Heart left ventricle (tissue), 16 donors: ENCODE data around the gene OLFML2B. TPM values are rescaled to one million over a fixed set of nuclear protein-coding genes. Genes with fewer than 3 reads are reported as not detected.
A peak's percentile ranks its signal among the peaks of the same experiment; 100 is the strongest.

ENCODE experiments used
- ATAC-seq, 4 donors: fragments of 200-7000 bp; cut with Tn5 transposase; one replicate each; pipeline ENCODE4 v1.9.1; 2020 to 2022; ENCODE audit warnings: moderate library complexity in 4 of 4, mild to moderate bottlenecking in 3 of 4, moderate number of reproducible peaks in 1 of 4
- DNase-seq, 5 donors: peaks; one replicate each; pipeline ENCODE4 v3.0.0-alpha.2; 2020
- H3K27ac ChIP-seq, 12 donors: fragments of 200-600 bp; sonication (generic) in 4 of 12; one replicate each; pipeline versions ENCODE4 v1.5.0 to v1.8.0; 2016 to 2022; ENCODE audit warnings: mild to moderate bottlenecking in 2 of 12
- H3K27me3 ChIP-seq, 9 donors: fragments of 200-600 bp; sonication (generic) in 2 of 9; one replicate each; pipeline versions ENCODE4 v1.5.1 to v1.8.0; 2016 to 2022; ENCODE audit warnings: mild to moderate bottlenecking in 3 of 9
- H3K36me3 ChIP-seq, 9 donors: fragments of 200-600 bp; sonication (generic) in 2 of 9; one replicate each; pipeline versions ENCODE4 v1.5.0 to v1.8.0; 2018 to 2022; ENCODE audit warnings: mild to moderate bottlenecking in 2 of 9
- H3K4me1 ChIP-seq, 12 donors: fragments of 200-600 bp; sonication (generic) in 4 of 12; one replicate each; pipeline versions ENCODE4 v1.5.0 to v1.8.0; 2016 to 2022; ENCODE audit warnings: mild to moderate bottlenecking in 3 of 12
- H3K4me3 ChIP-seq, 12 donors: fragments of 200-600 bp; sonication (generic) in 4 of 12; one replicate each; pipeline versions ENCODE4 v1.5.0 to v1.8.0; 2017 to 2022; ENCODE audit warnings: mild to moderate bottlenecking in 9 of 12, moderate library complexity in 4 of 12
- H3K9me3 ChIP-seq, 12 donors: fragments of 200-600 bp; sonication (generic) in 4 of 12; one replicate each; pipeline versions ENCODE4 v1.5.0 to v1.8.0; 2016 to 2022; ENCODE audit warnings: mild to moderate bottlenecking in 1 of 12
- POLR2A ChIP-seq, 2 donors: fragments of 450-650 bp; IDR thresholded peaks; one replicate each; pipeline ENCODE4 v1.6.1; 2017; ENCODE audit warnings: antibody characterized with exemption in 2 of 2, mild to moderate bottlenecking in 2 of 2, moderate library complexity in 2 of 2
- whole genome bisulfite sequencing, 4 donors: extraction: QIAGEN DNeasy Blood & Tissue Kit in 2 of 4; methylation state at CpG; one replicate each; pipeline versions ENCODE4 v1.1.5 to v1.1.7; 2013 to 2018; 5-methylcytosine and 5-hydroxymethylcytosine counted together
- intact Hi-C, 10 donors: fragments of 100-400 bp; cut with DNase I; formaldehyde crosslinking; loops; one replicate each; pipeline versions ENCODE4 v1.11.1 to v1.14.2; 2022
- polyA plus RNA-seq, 2 donors: library from polyadenylated mRNA; stranded (reverse); fragments of 200-250 nt; gene quantifications; one replicate each; pipeline ENCODE4 v1.2.3, GENCODE V29; 2013
- total RNA-seq, 9 donors: library from RNA; depleted of rRNA in 2 of 9; stranded (reverse); fragments of >200 nt in 2 of 9; fragmentation: NEBNext Ultra II Directional in 3 of 9; extraction: Animal tissue kit (Norgen Biotek cat#: 25700) in 3 of 9; gene quantifications; one replicate each; pipeline versions ENCODE4 v1.1.0 to v1.2.4, GENCODE V29; 2016 to 2023
- TF ChIP-seq, protein P1 (sequence below), 12 donors: fragments of 200-600 bp; sonication (generic) in 4 of 12; IDR thresholded peaks; one replicate each; pipeline versions ENCODE4 v1.5.0 to v1.8.0; 2018 to 2022; ENCODE audit warnings: antibody characterized with exemption in 12 of 12, mild to moderate bottlenecking in 5 of 12
- donor health status: ischemic (EF 13 %, LVEDD 7.1; RV severe dilation, severe dysfunction).
- donor health status: healthy with polysubstance abuse.
- donor health status: DM: no; HTN: yes; CAD: no.
- donor health status: DM: no; HTN: no; CAD: no.
- donor health status: ischemic (EF 25% LVEDD 6.9; RV normal size, moderate dysfunction).
- donor health status: ischemic (EF 25% LVEDD 5.7; RV mildly dilated, moderate dysfunction).
- donor health status: healthy.
- donor health status: DM: yes; HTN: yes; CAD: no.
- donor health status: ischemic (EF 35%, LVEDD 5.7; RV mildly dilated, moderate dysfunction).
- donor health status: nonischemic (EF 11% LVEDD 7.7; RV severe dilation, severe dysfunction).
- donor health status: DM: yes; HTN: yes; CAD: no.
- donor health status: PGD.
- donor health status: ischemic (EF 29% LVEDD 5.4; RV normal size, mild dysfunction).
- donor health status: nonischemic (EF 23%, LVEDD 6.1; RV moderate dilation, normal function).

The OLFML2B gene
- total and polyA plus RNA-seq, 11 donors = 0.75 to 39.2 (median 2.8) TPM

DNA sequence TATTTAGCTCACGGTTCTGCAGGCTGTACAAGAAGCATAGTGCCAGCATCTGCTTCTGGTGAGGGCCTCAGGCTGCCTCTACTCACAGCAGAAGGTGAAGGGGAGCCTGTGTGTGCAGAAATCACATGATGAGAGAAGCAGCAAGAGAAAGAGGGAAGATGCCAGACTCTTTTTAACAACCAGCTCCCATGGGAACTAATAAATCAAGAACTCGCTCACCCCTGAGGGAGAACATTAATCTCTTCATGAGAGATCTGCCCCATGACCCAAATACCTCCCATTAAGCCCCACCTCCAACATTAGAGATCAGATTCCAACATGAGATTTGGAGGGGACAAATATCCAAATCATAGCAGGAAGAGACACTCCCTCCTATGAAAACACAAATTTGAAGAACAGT lies 74.1 kb downstream of the OLFML2B start:
- WGBS, 4 donors = 75 to 86% (median 82%) methylated on average over 2 of the region's 2 CpGs
- intact Hi-C loops = no loop called here

DNA sequence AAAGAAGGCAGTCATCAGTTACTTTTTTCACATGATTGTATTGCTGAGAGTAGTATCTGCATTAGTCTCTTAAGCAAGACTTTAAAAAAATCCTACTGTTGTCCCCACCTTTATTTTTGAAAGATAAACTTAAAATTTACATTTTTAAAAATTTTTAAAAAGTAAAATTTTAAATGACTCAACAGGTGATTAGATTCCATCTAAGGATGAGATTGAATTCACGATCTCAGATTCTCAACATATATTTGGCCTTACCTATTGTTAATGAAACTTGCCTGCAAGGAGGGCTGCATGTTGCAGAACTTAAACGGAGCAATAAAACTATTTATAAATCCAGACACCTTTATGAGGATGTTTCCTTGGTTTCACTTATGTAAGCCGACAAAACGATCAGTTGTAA lies 75.2 kb downstream of the OLFML2B start:
- no peak for TF ChIP-seq POLR2A (IDR thresholded peaks at IDR 0.05)
- TF ChIP-seq, protein P1, sequence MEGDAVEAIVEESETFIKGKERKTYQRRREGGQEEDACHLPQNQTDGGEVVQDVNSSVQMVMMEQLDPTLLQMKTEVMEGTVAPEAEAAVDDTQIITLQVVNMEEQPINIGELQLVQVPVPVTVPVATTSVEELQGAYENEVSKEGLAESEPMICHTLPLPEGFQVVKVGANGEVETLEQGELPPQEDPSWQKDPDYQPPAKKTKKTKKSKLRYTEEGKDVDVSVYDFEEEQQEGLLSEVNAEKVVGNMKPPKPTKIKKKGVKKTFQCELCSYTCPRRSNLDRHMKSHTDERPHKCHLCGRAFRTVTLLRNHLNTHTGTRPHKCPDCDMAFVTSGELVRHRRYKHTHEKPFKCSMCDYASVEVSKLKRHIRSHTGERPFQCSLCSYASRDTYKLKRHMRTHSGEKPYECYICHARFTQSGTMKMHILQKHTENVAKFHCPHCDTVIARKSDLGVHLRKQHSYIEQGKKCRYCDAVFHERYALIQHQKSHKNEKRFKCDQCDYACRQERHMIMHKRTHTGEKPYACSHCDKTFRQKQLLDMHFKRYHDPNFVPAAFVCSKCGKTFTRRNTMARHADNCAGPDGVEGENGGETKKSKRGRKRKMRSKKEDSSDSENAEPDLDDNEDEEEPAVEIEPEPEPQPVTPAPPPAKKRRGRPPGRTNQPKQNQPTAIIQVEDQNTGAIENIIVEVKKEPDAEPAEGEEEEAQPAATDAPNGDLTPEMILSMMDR (IDR thresholded peaks at IDR 0.05) = no peak
- peaks cover 0 to 6% (median 3%) of the 10 kb centered on the region in 9 donors for H3K36me3 ChIP-seq
- H3K27me3 ChIP-seq = no peaks in the 10 kb centered on the region
- peaks cover 0 to 36% (median 5%) of the 10 kb centered on the region in 12 donors for H3K4me1 ChIP-seq
- WGBS, 4 donors = 81 to 88% (median 87%) methylated on average over 4 of the region's 4 CpGs
- no peak overlapping the region for H3K27ac ChIP-seq
- DNase-seq (no peak), ATAC-seq (no peak)
- no peaks in the 10 kb centered on the region for H3K9me3 ChIP-seq
- intact Hi-C loops = no loop called here
- no peak overlapping the region for H3K4me3 ChIP-seq

More for the DNA sequence above, 74.1 kb downstream of the OLFML2B start:
- H3K27ac ChIP-seq = no peak overlapping the region
- no peaks in the 10 kb centered on the region for H3K27me3 ChIP-seq
- TF ChIP-seq, protein P1 (IDR thresholded peaks at IDR 0.05) = no peak
- TF ChIP-seq POLR2A (IDR thresholded peaks at IDR 0.05) = no peak
- H3K4me3 ChIP-seq = no peak overlapping the region
- peaks cover 0 to 6% (median 0%) of the 10 kb centered on the region in 9 donors for H3K36me3 ChIP-seq
- H3K4me1 ChIP-seq = peaks cover 0 to 47% (median 6%) of the 10 kb centered on the region in 12 donors
- H3K9me3 ChIP-seq = no peaks in the 10 kb centered on the region
- DNase-seq (no peak), ATAC-seq (no peak)

DNA sequence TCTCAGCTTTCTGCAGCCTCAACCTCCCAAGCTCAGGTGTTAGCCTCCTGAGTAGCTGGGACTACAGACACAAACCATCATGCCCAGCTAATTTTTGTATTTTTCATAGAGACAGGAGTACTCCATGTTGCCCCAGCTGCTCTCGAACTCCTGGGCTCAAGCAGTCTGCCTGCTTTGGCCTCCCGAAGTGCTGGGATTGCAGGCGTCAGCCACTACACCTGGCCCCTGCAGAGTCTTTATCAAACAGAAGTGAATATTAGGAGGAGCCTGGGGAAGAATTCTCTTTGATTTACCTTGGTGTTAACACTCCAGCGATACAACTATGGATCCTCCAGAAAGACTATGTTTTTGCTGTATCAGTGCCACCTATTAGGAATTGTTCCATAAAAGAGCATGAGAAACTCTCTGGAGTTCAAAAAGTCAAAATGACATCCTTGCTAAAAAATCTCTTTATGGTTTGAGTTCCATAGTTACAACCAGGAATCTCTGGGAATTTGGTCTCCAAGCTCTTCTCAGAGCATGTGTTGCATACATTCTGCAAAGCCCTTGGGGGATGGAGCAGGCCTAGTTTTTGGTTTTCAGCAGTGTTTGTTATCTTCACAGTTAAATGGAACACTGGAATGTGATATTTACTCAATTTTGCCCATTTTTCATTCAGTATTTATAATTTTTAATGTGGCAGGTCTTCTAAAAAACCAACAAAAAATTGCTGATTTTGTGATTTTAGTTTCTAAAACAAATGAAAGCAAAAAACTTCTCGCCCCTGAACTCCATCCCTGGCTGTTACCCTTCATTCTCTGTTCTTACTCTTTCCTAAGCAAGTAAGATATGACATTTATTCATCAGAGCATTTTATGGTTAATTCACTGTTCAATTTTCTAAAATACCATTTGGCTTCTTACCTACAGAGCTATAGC lies 77.3 kb downstream of the OLFML2B start:
- Histone ChIP-seq H3K9me3 (no peaks in the 10 kb centered on the region), H3K36me3 (peaks cover 0 to 15% (median 11%) of the 10 kb centered on the region in 9 donors), H3K27ac (peak overlapping the region in 2 of 12 donors; percentile 5 to 42), H3K4me1 (peaks cover 0 to 18% (median 5%) of the 10 kb centered on the region in 12 donors), H3K27me3 (no peaks in the 10 kb centered on the region), H3K4me3 (no peak overlapping the region)
- ATAC-seq (no peak), DNase-seq (no peak)
- intact Hi-C loops = no loop called here
- no peak for TF ChIP-seq POLR2A (IDR thresholded peaks at IDR 0.05)
- TF ChIP-seq, protein P1 (IDR thresholded peaks at IDR 0.05) = no peak
- WGBS, 4 donors = 78 to 84% (median 80%) methylated on average over 5 of the region's 5 CpGs

DNA sequence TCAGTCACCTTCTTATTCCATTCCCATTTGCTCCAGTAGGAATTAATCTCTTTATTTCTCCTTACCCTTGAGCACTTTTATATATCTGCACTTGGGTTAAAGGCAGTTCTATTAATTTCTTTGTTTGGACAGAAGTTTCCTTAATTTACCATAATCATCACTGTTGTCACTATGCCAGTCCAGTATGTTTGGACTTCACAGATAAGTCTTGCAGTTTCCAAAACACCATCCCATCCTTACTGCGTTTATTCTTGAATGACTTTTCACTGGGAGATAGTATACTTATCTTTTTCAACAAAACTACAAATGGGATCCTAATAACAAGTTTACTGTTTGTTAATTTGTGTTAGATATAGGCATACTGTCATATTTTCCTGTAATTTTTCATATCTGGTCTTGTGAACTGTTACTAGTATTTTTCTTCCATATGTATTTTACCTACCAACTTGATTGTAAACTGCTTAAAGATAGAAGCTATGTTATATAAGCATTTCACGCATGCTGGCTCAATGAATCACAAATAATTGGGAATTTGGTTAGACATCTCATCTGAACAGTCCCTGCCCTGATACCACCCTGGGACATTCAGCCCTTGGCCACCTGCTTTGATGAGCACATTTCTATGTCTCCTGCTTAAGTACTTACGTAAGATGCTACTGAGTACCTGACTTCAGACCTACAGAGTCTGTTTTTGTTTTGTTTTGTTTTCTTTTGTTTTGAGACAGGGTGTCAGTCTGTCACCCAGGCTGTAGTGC lies 78.2 kb downstream of the OLFML2B start:
- TF ChIP-seq, protein P1 (IDR thresholded peaks at IDR 0.05) = no peak
- no peak for TF ChIP-seq POLR2A (IDR thresholded peaks at IDR 0.05)
- intact Hi-C loops = no loop called here
- DNase-seq (no peak), ATAC-seq (no peak)
- H3K36me3 ChIP-seq = peaks cover 0 to 15% (median 12%) of the 10 kb centered on the region in 9 donors
- no peaks in the 10 kb centered on the region for H3K27me3 ChIP-seq
- no peak overlapping the region for H3K4me3 ChIP-seq
- H3K4me1 ChIP-seq = peaks cover 0 to 12% (median 5%) of the 10 kb centered on the region in 12 donors
- H3K27ac ChIP-seq = peak overlapping the region in 1 of 12 donors; percentile 42
- no peaks in the 10 kb centered on the region for H3K9me3 ChIP-seq
- WGBS, 4 donors = 77 to 84% (median 82%) methylated on average over 3 of the region's 3 CpGs
